Neutrophil (primary cell): ENCODE measurements around the gene PTPRN2.
"Not testable (repeated sequence)": the region's sequence is repeated elsewhere in the genome, so short reads cannot be mapped to it uniquely, and the experiment has no call there.

Source experiments
- H3K27ac ChIP-seq: fragments of 200-600 bp; sonication (generic); 2 replicates; pipeline ENCODE4 v1.5.1; 2016; ENCODE audit warnings: mild to moderate bottlenecking, moderate library complexity
- H3K27me3 ChIP-seq: fragments of 200-600 bp; sonication (generic); 2 replicates; pipeline ENCODE4 v1.6.0; 2016; ENCODE audit warnings: mild to moderate bottlenecking
- H3K36me3 ChIP-seq: fragments of 200-600 bp; sonication (generic); 2 replicates; pipeline ENCODE4 v1.5.1; 2017
- H3K4me1 ChIP-seq, 2 experiments: fragments of 200-600 bp in 1 of 2; sonication (generic) in 1 of 2; 1 replicate in 1 of 2; 2 replicates in 1 of 2; pipeline versions ENCODE4 v1.5.1 to v1.6.1; 2013 to 2016; ENCODE audit warnings: low read depth in 1 of 2, low read length in 1 of 2, mild to moderate bottlenecking in 1 of 2, moderate library complexity in 1 of 2; ENCODE audit not compliant: control insufficient read depth in 1 of 2, insufficient read depth in 1 of 2
- H3K4me3 ChIP-seq, 2 experiments: fragments of 200-600 bp in 1 of 2; sonication (generic) in 1 of 2; 1 replicate in 1 of 2; 2 replicates in 1 of 2; pipeline ENCODE4 v1.5.1; 2013 to 2016; ENCODE audit warnings: low read depth in 1 of 2, low read length in 1 of 2, mild to moderate bottlenecking in 1 of 2, moderate library complexity in 1 of 2
- H3K9me3 ChIP-seq: fragments of 200-600 bp; sonication (generic); 2 replicates; pipeline ENCODE4 v1.5.1; 2016
- TF ChIP-seq, protein P1 (sequence below): fragments of 200-600 bp; sonication (generic); IDR thresholded peaks from 2 replicates; pipeline ENCODE4 v1.5.1; 2016; ENCODE audit warnings: antibody characterized with exemption

PTPRN2 gene

DNA sequence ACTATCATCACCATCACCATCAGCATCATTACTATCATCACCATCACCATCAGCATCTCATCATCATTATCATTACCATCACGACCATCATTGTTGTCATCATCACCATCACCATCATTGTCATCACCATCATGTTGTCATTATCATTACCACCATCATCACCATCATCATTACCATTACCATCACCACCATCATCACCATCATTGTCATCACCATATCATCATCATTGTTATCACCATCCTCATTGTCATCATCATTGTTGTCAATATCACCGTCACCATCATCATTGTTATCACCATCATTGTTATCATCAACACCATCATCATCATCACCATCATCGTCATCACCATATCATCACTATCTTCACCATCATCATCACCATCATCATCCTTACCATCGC is 124.3 kb downstream of the PTPRN2 start:
- Histone ChIP-seq H3K4me3 (no peak overlapping the region), H3K36me3 (no peaks in the 10 kb centered on the region), H3K9me3 (no peaks in the 10 kb centered on the region), H3K4me1 (no peaks in the 10 kb centered on the region), H3K27ac (no peak overlapping the region), H3K27me3 (peaks cover 11% of the 10 kb centered on the region)
- TF ChIP-seq, protein P1, sequence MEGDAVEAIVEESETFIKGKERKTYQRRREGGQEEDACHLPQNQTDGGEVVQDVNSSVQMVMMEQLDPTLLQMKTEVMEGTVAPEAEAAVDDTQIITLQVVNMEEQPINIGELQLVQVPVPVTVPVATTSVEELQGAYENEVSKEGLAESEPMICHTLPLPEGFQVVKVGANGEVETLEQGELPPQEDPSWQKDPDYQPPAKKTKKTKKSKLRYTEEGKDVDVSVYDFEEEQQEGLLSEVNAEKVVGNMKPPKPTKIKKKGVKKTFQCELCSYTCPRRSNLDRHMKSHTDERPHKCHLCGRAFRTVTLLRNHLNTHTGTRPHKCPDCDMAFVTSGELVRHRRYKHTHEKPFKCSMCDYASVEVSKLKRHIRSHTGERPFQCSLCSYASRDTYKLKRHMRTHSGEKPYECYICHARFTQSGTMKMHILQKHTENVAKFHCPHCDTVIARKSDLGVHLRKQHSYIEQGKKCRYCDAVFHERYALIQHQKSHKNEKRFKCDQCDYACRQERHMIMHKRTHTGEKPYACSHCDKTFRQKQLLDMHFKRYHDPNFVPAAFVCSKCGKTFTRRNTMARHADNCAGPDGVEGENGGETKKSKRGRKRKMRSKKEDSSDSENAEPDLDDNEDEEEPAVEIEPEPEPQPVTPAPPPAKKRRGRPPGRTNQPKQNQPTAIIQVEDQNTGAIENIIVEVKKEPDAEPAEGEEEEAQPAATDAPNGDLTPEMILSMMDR: no peak

DNA sequence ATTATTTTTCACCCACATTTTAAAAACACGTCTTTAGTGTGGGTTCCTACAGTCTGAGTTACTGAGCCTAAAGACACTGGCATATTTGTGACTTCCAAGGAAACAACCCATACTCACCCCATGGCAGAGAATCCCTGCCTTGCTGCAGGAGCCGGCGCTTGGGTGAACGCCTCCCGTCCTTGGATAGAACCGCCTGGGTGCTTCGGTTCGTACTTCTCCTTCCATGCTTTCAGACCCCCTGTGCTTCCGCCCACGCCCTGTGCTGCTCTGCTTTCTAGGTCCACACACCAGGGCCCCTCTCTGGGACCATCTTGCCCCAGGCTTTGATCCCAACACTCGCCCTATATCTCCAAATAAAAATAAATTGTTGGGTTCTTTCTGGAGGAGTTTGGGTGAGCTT is 125.8 kb downstream of the PTPRN2 start:
- Histone ChIP-seq H3K4me3 (no peak overlapping the region), H3K4me1 (no peaks in the 10 kb centered on the region), H3K27me3 (no peaks in the 10 kb centered on the region), H3K27ac (no peak overlapping the region), H3K36me3 (no peaks in the 10 kb centered on the region), H3K9me3 (no peaks in the 10 kb centered on the region)
- TF ChIP-seq, protein P1: no peak

DNA sequence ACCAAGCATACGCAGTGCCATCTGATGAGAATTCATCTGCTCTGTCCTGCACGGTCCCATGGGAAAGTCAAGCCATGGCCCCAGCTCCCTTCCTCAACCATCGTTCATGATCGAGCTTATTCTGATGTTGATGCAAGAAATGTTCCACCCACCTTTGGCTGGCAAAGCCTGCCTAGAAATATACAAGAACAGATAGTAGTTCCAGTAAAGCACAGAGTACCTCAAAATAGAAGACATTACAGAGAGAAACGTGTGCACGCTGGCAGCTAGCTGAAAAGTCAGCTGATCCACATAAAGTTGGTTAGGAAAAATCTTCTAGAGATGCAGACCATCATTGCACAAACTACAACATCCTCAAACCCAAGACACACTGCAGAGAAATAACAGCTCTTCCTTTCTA is 127.0 kb downstream of the PTPRN2 start:
- H3K27me3 ChIP-seq: no peaks in the 10 kb centered on the region
- H3K36me3 ChIP-seq: no peaks in the 10 kb centered on the region
- H3K9me3 ChIP-seq: no peaks in the 10 kb centered on the region
- TF ChIP-seq, protein P1: no peak
- H3K4me3 ChIP-seq: no peak overlapping the region
- H3K27ac ChIP-seq: no peak overlapping the region
- H3K4me1 ChIP-seq: no peaks in the 10 kb centered on the region

DNA sequence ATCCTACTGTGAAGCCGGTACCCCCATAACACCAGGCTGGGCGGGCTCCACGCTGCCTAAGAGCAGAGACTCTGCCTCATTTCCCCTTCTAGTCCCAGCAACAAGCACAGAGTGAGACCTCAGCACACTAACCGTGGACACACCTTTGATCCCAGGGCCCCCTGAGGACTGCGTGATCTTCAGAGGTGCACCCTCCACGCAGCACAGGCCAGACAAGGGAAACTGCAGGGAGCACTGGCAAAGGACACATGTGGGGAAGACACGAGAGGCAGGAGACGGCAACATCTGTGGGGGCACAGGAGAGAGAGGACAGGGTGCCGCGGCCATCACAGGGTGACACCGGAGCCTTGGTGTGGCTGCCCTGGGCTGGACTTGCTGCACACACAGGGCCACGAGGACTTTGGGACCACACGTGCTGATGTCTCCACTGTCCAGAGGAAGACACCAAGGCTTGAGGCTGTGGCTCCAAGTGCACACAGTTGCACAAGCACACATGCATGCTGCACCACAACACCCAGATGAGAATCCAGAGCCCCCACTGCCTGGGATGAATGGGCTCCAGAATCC is 128.8 kb downstream of the PTPRN2 start:
- H3K9me3 ChIP-seq: no peaks in the 10 kb centered on the region
- no peak overlapping the region for H3K4me3 ChIP-seq
- TF ChIP-seq, protein P1: no peak

DNA sequence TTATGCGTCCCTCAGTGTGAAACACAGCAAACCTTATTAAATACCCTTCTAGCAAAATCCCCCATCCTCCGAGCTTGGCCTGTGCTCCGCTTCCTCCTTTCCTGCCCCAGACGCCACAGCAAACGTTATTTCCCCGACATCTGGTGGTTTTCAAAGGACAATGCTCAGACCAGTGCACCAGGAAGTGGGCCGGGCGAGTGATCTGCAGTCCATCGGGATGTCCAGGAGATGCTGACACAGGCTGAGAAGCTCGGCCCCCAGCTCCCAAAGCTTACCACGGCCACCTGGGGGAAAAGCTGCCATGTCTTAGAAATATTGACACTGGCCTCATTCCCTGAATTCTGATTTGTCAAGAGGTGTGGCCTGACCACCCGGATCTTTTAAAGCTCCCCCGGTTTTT is 129.5 kb downstream of the PTPRN2 start:
- H3K27ac ChIP-seq: no peak overlapping the region
- H3K27me3 ChIP-seq: no peaks in the 10 kb centered on the region
- H3K9me3 ChIP-seq: no peaks in the 10 kb centered on the region
- no peaks in the 10 kb centered on the region for H3K4me1 ChIP-seq
- TF ChIP-seq, protein P1: no peak
- no peaks in the 10 kb centered on the region for H3K36me3 ChIP-seq
- H3K4me3 ChIP-seq: no peak overlapping the region

More for the DNA sequence above, 128.8 kb downstream of the PTPRN2 start:
- H3K4me1 ChIP-seq: no peaks in the 10 kb centered on the region
- no peaks in the 10 kb centered on the region for H3K36me3 ChIP-seq
- no peaks in the 10 kb centered on the region for H3K27me3 ChIP-seq
- H3K27ac ChIP-seq: no peak overlapping the region

DNA sequence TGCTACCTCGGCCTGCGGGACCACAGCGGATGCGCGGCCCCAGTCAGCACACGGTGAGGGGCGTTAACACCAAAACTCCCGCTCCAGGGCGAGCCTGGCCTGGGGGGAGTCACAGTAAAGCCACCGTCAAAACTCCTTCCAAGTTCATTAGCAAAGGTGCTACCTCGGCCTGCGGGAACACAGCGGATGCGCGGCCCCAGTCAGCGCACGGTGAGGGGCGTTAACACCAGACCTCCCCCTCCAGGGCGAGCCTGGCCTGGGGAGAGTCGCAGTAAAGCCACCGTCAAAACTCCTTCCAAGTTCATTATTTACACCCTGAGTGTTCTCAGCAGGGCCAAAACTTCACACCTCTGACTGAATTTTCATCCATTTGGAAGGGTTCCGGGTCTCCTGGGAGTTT is 130.0 kb downstream of the PTPRN2 start:
- H3K27me3 ChIP-seq, H3K27ac ChIP-seq, H3K9me3 ChIP-seq, H3K36me3 ChIP-seq, H3K4me1 ChIP-seq, H3K4me3 ChIP-seq: not testable (repeated sequence)
